Measurements from ENCODE around the gene TIAM1.

- no peak for TF ChIP-seq CTCF (IDR thresholded peaks at IDR 0.05; ENCODE audit: low read depth, low read length)
- no peak for TF ChIP-seq EZH2phosphoT487 (IDR thresholded peaks at IDR 0.05; ENCODE audit: low read depth)
Measured at GRCh38 chr21:31255896-31256295, 88.2 kb downstream of the TIAM1 start.

Data from OCI-LY3 (cell line).